Neutrophil (primary cell): ENCODE data around the gene ZDHHC14.

Experiments used
- H3K27ac ChIP-seq: fragments of 200-600 bp; sonication (generic); 2 replicates; pipeline ENCODE4 v1.5.1; 2016; ENCODE audit warnings: mild to moderate bottlenecking, moderate library complexity
- H3K27me3 ChIP-seq: fragments of 200-600 bp; sonication (generic); 2 replicates; pipeline ENCODE4 v1.6.0; 2016; ENCODE audit warnings: mild to moderate bottlenecking
- H3K36me3 ChIP-seq: fragments of 200-600 bp; sonication (generic); 2 replicates; pipeline ENCODE4 v1.5.1; 2017
- H3K4me1 ChIP-seq, 2 experiments: fragments of 200-600 bp in 1 of 2; sonication (generic) in 1 of 2; 1 replicate in 1 of 2; 2 replicates in 1 of 2; pipeline versions ENCODE4 v1.5.1 to v1.6.1; 2013 to 2016; ENCODE audit warnings: low read depth in 1 of 2, low read length in 1 of 2, mild to moderate bottlenecking in 1 of 2, moderate library complexity in 1 of 2; ENCODE audit not compliant: control insufficient read depth in 1 of 2, insufficient read depth in 1 of 2
- H3K4me3 ChIP-seq, 2 experiments: fragments of 200-600 bp in 1 of 2; sonication (generic) in 1 of 2; 1 replicate in 1 of 2; 2 replicates in 1 of 2; pipeline ENCODE4 v1.5.1; 2013 to 2016; ENCODE audit warnings: low read depth in 1 of 2, low read length in 1 of 2, mild to moderate bottlenecking in 1 of 2, moderate library complexity in 1 of 2
- H3K9me3 ChIP-seq: fragments of 200-600 bp; sonication (generic); 2 replicates; pipeline ENCODE4 v1.5.1; 2016
- CTCF ChIP-seq: fragments of 200-600 bp; sonication (generic); IDR thresholded peaks from 2 replicates; pipeline ENCODE4 v1.5.1; 2016; ENCODE audit warnings: antibody characterized with exemption

ZDHHC14 gene

GRCh38 chr6:157433678-157434081 is 52.7 kb downstream of the ZDHHC14 start:
- no peak overlapping the region for H3K27ac ChIP-seq
- no peak for TF ChIP-seq CTCF
- no peaks in the 10 kb centered on the region for H3K4me1 ChIP-seq
- no peaks in the 10 kb centered on the region for H3K9me3 ChIP-seq
- no peaks in the 10 kb centered on the region for H3K27me3 ChIP-seq
- no peaks in the 10 kb centered on the region for H3K36me3 ChIP-seq
- no peak overlapping the region for H3K4me3 ChIP-seq

- TF ChIP-seq CTCF: no peak
- Histone ChIP-seq H3K27me3 (no peaks in the 10 kb centered on the region), H3K36me3 (no peaks in the 10 kb centered on the region), H3K9me3 (no peaks in the 10 kb centered on the region), H3K4me3 (no peak overlapping the region), H3K27ac (no peak overlapping the region), H3K4me1 (no peaks in the 10 kb centered on the region)
Observed at GRCh38 chr6:157434349-157435033, 53.5 kb downstream of the ZDHHC14 start.

- H3K27ac ChIP-seq: no peak overlapping the region
- no peak overlapping the region for H3K4me3 ChIP-seq
- no peaks in the 10 kb centered on the region for H3K27me3 ChIP-seq
- H3K36me3 ChIP-seq: no peaks in the 10 kb centered on the region
- TF ChIP-seq CTCF: no peak
- H3K4me1 ChIP-seq: no peaks in the 10 kb centered on the region
- H3K9me3 ChIP-seq: no peaks in the 10 kb centered on the region
Observed at GRCh38 chr6:157436219-157436943, 55.4 kb downstream of the ZDHHC14 start.

- H3K9me3 ChIP-seq: no peaks in the 10 kb centered on the region
- H3K4me1 ChIP-seq: no peaks in the 10 kb centered on the region
- H3K27me3 ChIP-seq: no peaks in the 10 kb centered on the region
- H3K36me3 ChIP-seq: no peaks in the 10 kb centered on the region
- no peak overlapping the region for H3K4me3 ChIP-seq
- H3K27ac ChIP-seq: no peak overlapping the region
- TF ChIP-seq CTCF: no peak
Observed at GRCh38 chr6:157436944-157437336, 56.0 kb downstream of the ZDHHC14 start.

GRCh38 chr6:157438611-157439111 is 57.7 kb downstream of the ZDHHC14 start:
- H3K4me3 ChIP-seq: no peak overlapping the region
- no peaks in the 10 kb centered on the region for H3K4me1 ChIP-seq
- H3K27ac ChIP-seq: no peak overlapping the region
- H3K9me3 ChIP-seq: no peaks in the 10 kb centered on the region
- no peaks in the 10 kb centered on the region for H3K36me3 ChIP-seq
- no peaks in the 10 kb centered on the region for H3K27me3 ChIP-seq
- no peak for TF ChIP-seq CTCF
